Measurements from ENCODE around the gene GLUD2.

DNA sequence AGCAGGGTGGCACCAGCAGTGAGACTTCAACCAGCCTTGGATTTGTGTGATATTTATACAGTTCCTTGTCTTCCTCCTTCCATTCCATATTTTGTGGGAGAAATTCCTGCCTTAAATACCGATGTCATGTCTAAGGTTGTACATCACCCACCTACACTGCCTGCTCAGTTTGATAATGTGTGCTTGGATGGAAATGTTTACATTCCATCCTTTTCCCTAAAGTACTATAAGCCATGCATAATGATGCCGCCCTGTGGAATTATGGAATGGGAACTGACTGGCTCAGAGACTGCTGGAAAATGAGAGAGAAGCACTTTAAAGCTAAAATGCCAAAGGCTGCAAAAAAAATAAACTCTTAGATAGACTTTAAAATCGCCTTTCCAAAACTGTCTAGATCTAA, 11.3 kb upstream of the GLUD2 start:
- TF ChIP-seq, protein P1, sequence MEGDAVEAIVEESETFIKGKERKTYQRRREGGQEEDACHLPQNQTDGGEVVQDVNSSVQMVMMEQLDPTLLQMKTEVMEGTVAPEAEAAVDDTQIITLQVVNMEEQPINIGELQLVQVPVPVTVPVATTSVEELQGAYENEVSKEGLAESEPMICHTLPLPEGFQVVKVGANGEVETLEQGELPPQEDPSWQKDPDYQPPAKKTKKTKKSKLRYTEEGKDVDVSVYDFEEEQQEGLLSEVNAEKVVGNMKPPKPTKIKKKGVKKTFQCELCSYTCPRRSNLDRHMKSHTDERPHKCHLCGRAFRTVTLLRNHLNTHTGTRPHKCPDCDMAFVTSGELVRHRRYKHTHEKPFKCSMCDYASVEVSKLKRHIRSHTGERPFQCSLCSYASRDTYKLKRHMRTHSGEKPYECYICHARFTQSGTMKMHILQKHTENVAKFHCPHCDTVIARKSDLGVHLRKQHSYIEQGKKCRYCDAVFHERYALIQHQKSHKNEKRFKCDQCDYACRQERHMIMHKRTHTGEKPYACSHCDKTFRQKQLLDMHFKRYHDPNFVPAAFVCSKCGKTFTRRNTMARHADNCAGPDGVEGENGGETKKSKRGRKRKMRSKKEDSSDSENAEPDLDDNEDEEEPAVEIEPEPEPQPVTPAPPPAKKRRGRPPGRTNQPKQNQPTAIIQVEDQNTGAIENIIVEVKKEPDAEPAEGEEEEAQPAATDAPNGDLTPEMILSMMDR (IDR thresholded peaks at IDR 0.05) = no peak
- TF ChIP-seq POLR2A (IDR thresholded peaks at IDR 0.05) = no peak

Measured in right lobe of liver (tissue), 4 donors.